Renal cortex interstitium (tissue), 11 donors: ENCODE data around the gene EGFR. TPM values are rescaled to one million over a fixed set of nuclear protein-coding genes. Genes with fewer than 3 reads are reported as not detected.
"Not testable (repeated sequence)": the region's sequence is repeated elsewhere in the genome, so short reads cannot be mapped to it uniquely, and the experiment has no call there.

Experiments used
- DNase-seq, 11 donors: peaks; one replicate each; pipeline ENCODE4 v3.0.0-alpha.2; 2013; ENCODE audit warnings: low read depth in 9 of 11, low spot score in 4 of 11; ENCODE audit errors: extremely low read depth in 1 of 11
- polyA plus RNA-seq, 3 donors: library from polyadenylated mRNA; unstranded; fragments of 120-200 nt; gene quantifications; one replicate each; pipeline ENCODE4 v1.2.1, GENCODE V29; 2013; ENCODE audit not compliant: insufficient read length in 3 of 3

Gene EGFR
- polyA plus RNA-seq, 3 donors, result 29.9 to 33.1 (median 30.3) TPM

DNA sequence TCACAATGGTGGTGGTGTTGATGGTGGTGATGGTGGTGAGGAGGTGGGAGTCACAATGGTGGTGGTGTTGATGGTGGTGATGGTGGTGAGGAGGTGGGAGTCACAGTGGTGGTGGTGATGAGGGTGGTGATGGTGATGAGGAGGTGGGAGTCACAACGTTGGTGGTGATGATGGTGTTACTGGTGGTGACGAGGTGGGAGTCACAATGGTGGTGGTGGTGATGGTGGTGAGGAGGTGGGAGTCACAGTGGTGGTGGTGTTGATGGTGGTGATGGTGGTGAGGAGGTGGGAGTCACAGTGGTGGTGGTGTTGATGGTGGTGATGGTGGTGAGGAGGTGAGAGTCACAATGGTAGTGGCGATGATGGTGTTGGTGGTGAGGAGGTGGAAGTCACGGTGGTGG is 148.5 kb downstream of the EGFR start:
- DNase-seq, result not testable (repeated sequence)

DNA sequence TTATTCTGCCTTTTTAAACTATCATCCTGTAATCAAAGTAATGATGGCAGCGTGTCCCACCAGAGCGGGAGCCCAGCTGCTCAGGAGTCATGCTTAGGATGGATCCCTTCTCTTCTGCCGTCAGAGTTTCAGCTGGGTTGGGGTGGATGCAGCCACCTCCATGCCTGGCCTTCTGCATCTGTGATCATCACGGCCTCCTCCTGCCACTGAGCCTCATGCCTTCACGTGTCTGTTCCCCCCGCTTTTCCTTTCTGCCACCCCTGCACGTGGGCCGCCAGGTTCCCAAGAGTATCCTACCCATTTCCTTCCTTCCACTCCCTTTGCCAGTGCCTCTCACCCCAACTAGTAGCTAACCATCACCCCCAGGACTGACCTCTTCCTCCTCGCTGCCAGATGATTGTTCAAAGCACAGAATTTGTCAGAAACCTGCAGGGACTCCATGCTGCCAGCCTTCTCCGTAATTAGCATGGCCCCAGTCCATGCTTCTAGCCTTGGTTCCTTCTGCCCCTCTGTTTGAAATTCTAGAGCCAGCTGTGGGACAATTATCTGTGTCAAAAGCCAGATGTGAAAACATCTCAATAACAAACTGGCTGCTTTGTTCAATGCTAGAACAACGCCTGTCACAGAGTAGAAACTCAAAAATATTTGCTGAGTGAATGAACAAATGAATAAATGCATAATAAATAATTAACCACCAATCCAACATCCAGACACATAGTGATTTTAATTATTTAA is 151.7 kb downstream of the EGFR start:
- no peak for DNase-seq

DNA sequence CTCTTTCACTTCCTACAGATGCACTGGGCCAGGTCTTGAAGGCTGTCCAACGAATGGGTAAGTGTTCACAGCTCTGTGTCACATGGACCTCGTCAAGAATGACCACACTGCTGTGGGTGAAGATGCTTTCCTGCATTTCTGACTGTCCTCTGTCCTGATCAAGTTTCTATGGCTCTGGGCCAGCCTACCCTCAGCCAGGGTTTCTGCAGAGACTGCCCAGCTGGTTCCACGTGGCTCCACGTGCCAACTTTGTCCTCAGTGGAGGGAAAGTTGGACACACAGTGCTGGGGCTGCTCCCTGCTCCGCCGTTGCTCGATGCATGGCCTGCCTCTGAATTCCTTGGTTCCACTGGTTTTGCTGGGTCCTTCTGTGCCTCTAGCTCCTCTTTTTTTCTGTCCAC is 152.3 kb downstream of the EGFR start:
- DNase-seq, result no peak

DNA sequence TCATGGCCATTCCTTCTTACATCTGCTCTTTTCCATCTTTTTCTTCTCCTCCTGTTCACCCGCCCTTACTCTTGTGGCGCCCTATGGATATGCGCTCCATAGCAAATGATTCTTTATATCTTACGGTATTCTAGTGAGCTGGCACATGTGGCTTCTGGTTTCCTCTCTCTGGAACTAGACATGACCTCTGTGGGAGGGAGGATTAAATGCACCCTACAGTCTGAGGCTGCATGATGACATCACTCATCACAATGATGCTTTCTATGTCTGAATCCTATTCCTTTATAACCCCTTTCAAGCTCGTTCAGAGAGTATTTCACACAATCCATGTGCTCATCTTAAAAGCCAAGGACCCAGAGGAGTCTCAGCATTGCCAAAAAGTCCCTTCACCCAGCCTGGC is 153.3 kb downstream of the EGFR start:
- no peak for DNase-seq

DNA sequence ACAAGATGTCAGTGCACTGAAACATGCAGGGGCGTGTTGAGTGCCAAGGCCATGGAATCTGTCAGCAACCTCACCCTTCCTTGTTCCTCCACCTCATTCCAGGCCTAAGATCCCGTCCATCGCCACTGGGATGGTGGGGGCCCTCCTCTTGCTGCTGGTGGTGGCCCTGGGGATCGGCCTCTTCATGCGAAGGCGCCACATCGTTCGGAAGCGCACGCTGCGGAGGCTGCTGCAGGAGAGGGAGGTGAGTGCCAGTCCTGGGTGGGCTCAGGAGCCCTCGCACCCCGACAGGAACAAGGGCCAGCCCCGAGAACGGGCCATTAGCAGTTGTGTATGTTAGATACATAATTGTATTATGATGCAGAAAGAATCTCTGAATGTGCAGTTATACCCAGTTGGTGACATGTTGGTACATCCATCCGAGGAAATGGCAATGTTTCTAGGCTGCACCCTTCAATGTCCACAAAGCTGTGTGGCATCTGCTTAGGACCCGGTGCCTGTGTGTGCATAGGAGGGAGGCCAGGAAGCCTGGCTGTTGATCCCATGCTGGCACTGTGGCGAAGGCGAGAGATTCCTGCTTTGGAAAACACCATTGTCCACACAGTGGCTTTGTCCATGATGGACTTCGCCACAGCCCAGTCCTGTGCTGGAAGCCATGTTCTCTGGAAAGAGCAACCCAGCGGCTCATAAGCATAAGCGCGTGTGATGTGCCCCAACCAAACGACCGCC is 154.2 kb downstream of the EGFR start:
- no peak for DNase-seq

DNA sequence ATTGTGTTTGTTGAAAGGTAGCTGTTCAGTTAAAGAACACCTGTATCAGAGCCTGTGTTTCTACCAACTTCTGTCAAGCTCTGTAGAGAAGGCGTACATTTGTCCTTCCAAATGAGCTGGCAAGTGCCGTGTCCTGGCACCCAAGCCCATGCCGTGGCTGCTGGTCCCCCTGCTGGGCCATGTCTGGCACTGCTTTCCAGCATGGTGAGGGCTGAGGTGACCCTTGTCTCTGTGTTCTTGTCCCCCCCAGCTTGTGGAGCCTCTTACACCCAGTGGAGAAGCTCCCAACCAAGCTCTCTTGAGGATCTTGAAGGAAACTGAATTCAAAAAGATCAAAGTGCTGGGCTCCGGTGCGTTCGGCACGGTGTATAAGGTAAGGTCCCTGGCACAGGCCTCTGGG is 154.9 kb downstream of the EGFR start:
- no peak for DNase-seq

DNA sequence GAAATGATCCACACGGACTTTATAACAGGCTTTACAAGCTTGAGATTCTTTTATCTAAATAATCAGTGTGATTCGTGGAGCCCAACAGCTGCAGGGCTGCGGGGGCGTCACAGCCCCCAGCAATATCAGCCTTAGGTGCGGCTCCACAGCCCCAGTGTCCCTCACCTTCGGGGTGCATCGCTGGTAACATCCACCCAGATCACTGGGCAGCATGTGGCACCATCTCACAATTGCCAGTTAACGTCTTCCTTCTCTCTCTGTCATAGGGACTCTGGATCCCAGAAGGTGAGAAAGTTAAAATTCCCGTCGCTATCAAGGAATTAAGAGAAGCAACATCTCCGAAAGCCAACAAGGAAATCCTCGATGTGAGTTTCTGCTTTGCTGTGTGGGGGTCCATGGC is 155.6 kb downstream of the EGFR start:
- no peak for DNase-seq

DNA sequence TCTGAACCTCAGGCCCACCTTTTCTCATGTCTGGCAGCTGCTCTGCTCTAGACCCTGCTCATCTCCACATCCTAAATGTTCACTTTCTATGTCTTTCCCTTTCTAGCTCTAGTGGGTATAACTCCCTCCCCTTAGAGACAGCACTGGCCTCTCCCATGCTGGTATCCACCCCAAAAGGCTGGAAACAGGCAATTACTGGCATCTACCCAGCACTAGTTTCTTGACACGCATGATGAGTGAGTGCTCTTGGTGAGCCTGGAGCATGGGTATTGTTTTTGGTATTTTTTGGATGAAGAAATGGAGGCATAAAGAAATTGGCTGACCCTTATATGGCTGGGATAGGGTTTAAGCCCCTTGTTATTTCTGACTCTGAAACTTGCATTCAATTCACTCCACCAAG is 156.0 kb downstream of the EGFR start:
- DNase-seq, result no peak

DNA sequence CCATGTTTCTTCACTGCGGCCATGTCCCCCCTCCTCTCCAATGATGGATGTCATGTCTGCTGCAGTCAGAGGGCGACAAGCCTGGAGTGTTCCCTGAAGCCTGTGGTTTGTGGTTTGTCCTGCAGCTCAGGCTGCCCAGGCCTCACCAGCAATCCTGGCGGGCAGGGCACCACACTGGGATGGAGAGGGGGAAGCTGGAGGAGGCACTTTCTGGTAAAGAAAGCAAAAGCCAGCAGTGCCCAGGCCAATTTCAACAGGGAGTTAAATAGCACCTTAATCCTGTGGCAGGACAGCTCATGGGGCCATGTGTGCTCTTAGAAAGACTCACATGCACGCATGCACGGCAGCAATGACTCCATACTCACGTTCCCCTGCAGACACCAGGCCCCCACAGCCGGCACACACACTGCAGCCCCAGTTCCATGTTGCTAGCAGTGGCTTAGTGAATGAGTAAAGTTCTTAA is 158.3 kb downstream of the EGFR start:
- DNase-seq, result no peak

DNA sequence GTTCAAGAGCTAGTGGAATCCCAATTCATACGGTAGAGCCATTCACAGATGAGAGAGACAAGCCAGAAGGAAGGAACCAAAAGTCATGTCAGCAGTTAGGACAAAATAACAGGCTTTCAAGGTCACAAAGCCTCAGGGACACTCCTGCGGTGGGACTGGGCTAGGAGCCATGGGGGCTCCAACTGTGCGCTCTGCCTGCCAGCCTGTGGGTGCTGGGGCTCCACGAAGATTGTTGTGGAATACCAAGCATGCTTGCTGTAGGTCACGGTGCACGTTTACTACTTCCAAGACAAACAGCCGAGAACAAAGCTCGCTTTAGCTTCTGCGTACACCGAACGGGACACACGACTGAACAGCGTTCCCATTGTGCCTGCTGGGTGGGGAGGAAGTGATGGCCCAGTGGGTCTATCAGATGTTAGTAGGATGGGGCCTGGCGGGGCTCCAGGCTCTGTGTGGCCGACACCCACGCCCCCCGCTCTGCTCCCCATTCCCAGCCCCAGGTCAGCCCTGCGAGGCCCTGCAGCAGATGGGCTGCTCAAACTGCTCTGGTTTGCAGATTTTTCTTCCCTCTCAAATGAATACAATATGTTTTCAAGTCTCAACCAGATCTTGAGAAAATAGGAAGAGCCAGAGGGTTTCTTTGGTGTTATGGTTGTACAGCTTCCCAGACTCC is 158.9 kb downstream of the EGFR start:
- DNase-seq, result no peak

DNA sequence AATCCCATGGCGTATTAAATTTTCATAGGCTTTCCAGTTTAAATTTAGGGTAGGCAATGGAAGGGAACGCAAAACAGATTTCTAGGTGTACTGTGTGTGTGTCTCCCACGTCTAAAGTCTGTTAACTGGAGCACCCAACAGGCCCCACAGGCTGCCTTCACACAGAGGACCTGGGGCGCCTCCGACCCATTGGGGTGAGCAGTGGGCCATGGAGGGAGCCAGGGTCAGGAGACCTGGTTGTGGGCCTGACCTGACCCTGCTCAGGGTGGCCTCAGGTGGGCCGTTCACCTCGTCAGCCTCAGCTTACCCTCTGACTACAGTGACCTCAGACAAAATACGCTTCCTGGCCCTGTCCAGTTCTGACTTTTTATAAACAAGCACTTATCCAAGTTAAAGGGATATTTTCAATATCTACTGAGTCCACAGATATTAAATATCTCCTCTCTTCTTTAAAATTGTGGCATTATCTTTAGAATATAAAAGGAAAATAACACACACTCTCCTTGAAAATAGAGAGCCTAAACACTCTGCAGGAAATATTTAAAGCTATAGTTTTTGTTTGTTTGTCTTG is 159.6 kb downstream of the EGFR start:
- DNase-seq, result no peak

DNA sequence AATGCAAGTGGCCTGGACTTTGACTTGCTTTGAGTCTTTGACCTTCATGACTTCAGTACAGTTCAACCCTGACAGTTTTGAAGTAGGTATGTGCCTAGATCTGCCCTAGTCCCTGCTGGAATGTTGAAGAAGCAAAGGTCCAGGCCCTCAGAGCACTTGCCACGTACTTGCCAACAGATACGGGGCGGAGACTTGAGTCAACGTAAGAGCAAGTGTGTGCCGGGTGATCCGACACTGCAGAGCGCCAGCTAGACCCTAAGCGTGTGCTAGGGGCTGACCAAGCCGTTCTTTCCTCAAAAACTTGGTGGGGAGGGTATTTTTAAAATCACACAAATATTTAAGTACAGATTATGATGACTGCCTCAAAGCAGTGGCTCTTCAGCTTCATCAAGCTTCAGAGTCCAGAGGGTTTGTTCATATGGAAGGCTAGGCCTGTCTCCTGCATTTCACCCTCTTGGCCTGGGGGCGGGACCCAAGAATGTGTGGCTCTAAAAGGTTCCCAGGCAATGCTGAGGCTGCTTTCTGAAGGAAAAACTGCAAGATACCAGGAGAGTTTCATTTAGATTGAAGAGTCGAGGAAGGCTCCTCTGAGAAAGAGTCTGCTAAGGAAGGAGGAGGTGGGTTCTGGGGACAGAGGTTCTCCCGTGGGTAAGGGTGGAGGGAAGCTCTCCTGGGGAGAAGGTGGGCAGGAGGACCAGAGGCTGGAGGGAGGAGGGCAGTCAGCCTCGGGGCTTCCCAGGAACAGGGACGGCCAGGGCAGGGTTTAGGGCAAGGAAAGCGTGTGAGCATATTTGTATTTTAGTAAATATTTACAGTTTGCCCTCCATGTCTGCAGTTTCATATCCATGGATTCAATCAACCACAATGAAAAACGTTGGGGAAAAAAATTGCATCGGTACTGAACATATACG is 160.3 kb downstream of the EGFR start:
- DNase-seq, result no peak

DNA sequence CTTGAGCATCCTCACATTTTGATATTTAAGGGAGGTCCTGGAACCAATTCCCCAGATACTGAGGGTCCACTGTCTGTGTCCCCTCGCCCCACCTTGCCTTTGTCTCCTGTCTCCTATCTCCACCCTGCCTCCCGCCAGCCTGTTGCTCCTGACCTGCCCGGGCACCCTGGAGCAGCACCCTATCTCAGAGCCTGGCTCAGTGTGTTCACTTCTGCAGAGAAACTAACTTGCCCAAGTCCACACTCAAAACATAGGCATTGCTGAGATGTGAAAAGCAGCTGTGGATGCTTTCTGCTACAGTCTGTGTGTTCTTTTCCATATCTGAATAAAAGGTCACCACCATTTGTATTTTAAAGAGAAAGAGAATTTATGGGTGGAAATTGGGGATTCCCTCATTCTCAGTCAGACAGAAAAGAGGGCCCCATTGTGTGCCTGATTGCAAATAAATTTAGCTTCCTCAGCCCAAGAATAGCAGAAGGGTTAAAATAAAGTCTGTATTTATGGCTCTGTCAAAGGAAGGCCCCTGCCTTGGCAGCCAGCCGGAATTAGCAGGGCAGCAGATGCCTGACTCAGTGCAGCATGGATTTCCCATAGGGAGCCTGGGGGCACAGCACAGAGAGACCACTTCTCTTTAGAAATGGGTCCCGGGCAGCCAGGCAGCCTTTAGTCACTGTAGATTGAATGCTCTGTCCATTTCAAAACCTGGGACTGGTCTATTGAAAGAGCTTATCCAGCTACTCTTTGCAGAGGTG is 161.3 kb downstream of the EGFR start:
- no peak for DNase-seq

DNA sequence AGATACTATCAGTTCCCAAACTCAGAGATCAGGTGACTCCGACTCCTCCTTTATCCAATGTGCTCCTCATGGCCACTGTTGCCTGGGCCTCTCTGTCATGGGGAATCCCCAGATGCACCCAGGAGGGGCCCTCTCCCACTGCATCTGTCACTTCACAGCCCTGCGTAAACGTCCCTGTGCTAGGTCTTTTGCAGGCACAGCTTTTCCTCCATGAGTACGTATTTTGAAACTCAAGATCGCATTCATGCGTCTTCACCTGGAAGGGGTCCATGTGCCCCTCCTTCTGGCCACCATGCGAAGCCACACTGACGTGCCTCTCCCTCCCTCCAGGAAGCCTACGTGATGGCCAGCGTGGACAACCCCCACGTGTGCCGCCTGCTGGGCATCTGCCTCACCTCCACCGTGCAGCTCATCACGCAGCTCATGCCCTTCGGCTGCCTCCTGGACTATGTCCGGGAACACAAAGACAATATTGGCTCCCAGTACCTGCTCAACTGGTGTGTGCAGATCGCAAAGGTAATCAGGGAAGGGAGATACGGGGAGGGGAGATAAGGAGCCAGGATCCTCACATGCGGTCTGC is 162.2 kb downstream of the EGFR start:
- DNase-seq, result no peak

DNA sequence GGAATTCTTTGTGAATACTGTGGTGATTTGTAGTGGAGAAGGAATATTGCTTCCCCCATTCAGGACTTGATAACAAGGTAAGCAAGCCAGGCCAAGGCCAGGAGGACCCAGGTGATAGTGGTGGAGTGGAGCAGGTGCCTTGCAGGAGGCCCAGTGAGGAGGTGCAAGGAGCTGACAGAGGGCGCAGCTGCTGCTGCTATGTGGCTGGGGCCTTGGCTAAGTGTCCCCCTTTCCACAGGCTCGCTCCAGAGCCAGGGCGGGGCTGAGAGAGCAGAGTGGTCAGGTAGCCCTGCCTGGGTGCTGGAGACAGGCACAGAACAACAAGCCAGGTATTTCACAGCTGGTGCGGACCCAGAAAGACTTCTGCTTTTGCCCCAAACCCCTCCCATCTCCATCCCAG is 162.9 kb downstream of the EGFR start:
- no peak for DNase-seq

DNA sequence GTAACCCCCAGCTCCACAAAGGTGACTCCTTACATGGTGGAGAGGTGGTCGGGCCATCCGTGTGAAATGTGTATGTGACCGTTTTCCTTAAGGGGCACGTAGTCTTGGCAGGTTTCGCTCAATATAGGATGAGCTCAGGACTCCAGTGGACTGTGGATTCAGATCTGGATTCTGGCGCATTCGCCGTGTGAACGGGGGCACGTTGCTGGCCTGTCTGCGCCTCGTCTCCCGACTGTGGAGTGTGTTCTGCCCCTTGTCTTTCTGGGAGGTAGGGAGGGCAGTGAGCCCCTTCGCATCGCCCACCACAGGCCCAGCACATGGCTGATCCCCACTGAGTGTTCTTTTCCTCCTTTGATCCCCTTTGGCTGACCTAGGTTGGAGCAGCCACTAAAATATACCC is 165.1 kb downstream of the EGFR start:
- DNase-seq, result no peak

DNA sequence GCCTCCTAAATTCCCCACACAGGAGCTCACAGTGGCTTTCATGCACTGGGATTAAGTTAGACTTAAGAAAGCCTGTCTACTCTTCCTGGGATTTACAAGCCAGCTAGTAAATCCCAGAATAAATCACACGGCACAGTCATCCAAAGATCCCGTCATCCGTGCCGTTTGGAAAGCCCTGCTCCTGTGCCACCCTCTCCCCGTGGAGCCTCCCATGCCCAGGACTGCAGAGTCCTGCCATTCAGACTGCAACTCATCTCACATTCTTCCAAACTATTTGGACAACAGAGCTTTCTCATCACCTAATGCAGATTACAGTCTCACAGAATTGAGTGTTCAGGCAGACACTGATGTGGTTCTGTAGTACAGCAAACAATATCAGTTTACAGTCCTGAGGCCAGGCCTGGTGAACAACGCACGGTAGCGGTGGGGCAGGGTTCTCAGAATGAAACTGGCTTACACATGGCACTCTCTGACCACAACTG is 166.5 kb downstream of the EGFR start:
- DNase-seq, result no peak
